Muscle layer of duodenum (tissue), 2 donors: ENCODE results near the gene INPP1.
"Not testable (repeated sequence)": the region's sequence is repeated elsewhere in the genome, so short reads cannot be mapped to it uniquely, and the experiment has no call there.

Source experiments
- H3K27ac ChIP-seq: one replicate; pipeline ENCODE4 v1.7.0; 2013; ENCODE audit warnings: mild to moderate bottlenecking, low read length
- H3K27me3 ChIP-seq: one replicate; pipeline ENCODE4 v1.7.0; 2013; ENCODE audit warnings: low read depth, mild to moderate bottlenecking, control low read depth, low read length
- H3K36me3 ChIP-seq, 2 donors: one replicate each; pipeline ENCODE4 v1.7.0; 2013; ENCODE audit warnings: low read length in 2 of 2, control low read depth in 1 of 2, mild to moderate bottlenecking in 1 of 2; ENCODE audit not compliant: insufficient read depth in 2 of 2, control insufficient read depth in 1 of 2
- H3K4me1 ChIP-seq, 2 donors: one replicate each; pipeline ENCODE4 v1.7.0; 2013; ENCODE audit warnings: low read length in 2 of 2, mild to moderate bottlenecking in 2 of 2, control low read depth in 1 of 2, moderate library complexity in 1 of 2; ENCODE audit not compliant: insufficient read depth in 2 of 2, control insufficient read depth in 1 of 2
- H3K4me3 ChIP-seq, 2 donors: one replicate each; pipeline ENCODE4 v1.7.0; 2013; ENCODE audit warnings: low read length in 2 of 2, low read depth in 1 of 2, mild to moderate bottlenecking in 1 of 2
- H3K9me3 ChIP-seq, 2 donors: one replicate each; pipeline ENCODE4 v1.7.0; 2013; ENCODE audit warnings: low read length in 2 of 2, control low read depth in 1 of 2, mild to moderate bottlenecking in 1 of 2; ENCODE audit not compliant: control insufficient read depth in 1 of 2
- donor health status: healthy.

The INPP1 gene

GRCh38 chr2:190352668-190353536 is 9.5 kb downstream of the INPP1 start:
- Histone ChIP-seq H3K9me3 (no peaks in the 10 kb centered on the region), H3K27me3 (no peaks in the 10 kb centered on the region), H3K4me1 (peaks cover 15 to 36% of the 10 kb centered on the region in 2 donors), H3K4me3 (no peak overlapping the region), H3K27ac (peak overlapping the region; percentile 54), H3K36me3 (no peaks in the 10 kb centered on the region)

GRCh38 chr2:190353537-190353899 is 10.1 kb downstream of the INPP1 start:
- H3K4me1 ChIP-seq: peaks cover 15 to 42% of the 10 kb centered on the region in 2 donors
- peak overlapping the region; percentile 54 for H3K27ac ChIP-seq
- no peaks in the 10 kb centered on the region for H3K9me3 ChIP-seq
- H3K4me3 ChIP-seq: no peak overlapping the region
- no peaks in the 10 kb centered on the region for H3K36me3 ChIP-seq
- H3K27me3 ChIP-seq: no peaks in the 10 kb centered on the region

- Histone ChIP-seq H3K4me3 (no peak overlapping the region), H3K36me3 (no peaks in the 10 kb centered on the region), H3K9me3 (no peaks in the 10 kb centered on the region), H3K27ac (peak overlapping the region; percentile 54), H3K4me1 (peaks cover 15 to 48% of the 10 kb centered on the region in 2 donors), H3K27me3 (no peaks in the 10 kb centered on the region)
These were observed 10.8 kb downstream of the INPP1 start for GRCh38 chr2:190354003-190354690.

GRCh38 chr2:190355968-190356644 is 12.7 kb downstream of the INPP1 start:
- no peaks in the 10 kb centered on the region for H3K27me3 ChIP-seq
- no peak overlapping the region for H3K27ac ChIP-seq
- no peaks in the 10 kb centered on the region for H3K36me3 ChIP-seq
- no peak overlapping the region for H3K4me3 ChIP-seq
- peaks cover 24 to 65% of the 10 kb centered on the region in 2 donors for H3K4me1 ChIP-seq
- H3K9me3 ChIP-seq: no peaks in the 10 kb centered on the region

- H3K9me3 ChIP-seq: no peaks in the 10 kb centered on the region
- peaks cover 18 to 66% of the 10 kb centered on the region in 2 donors for H3K4me1 ChIP-seq
- no peak overlapping the region for H3K4me3 ChIP-seq
- H3K27me3 ChIP-seq: no peaks in the 10 kb centered on the region
- H3K27ac ChIP-seq: no peak overlapping the region
- H3K36me3 ChIP-seq: no peaks in the 10 kb centered on the region
These were observed 14.2 kb downstream of the INPP1 start for GRCh38 chr2:190357600-190357999.

GRCh38 chr2:190358655-190359448 is 15.5 kb downstream of the INPP1 start:
- H3K9me3 ChIP-seq, H3K4me3 ChIP-seq, H3K36me3 ChIP-seq, H3K27me3 ChIP-seq, H3K27ac ChIP-seq: not testable (repeated sequence)
- peaks cover 15 to 58% of the 10 kb centered on the region in 2 donors for H3K4me1 ChIP-seq

- Histone ChIP-seq H3K4me1 (peaks cover 15 to 51% of the 10 kb centered on the region in 2 donors), H3K27me3 (no peaks in the 10 kb centered on the region), H3K9me3 (no peaks in the 10 kb centered on the region), H3K36me3 (peaks cover 0 to 12% of the 10 kb centered on the region in 2 donors), H3K4me3 (peak overlapping the region; percentile 31 to 57), H3K27ac (no peak overlapping the region)
These were observed 17.2 kb downstream of the INPP1 start for GRCh38 chr2:190360561-190360960.

GRCh38 chr2:190360965-190361364 is 17.6 kb downstream of the INPP1 start:
- Histone ChIP-seq H3K27me3 (no peaks in the 10 kb centered on the region), H3K36me3 (peaks cover 0 to 12% of the 10 kb centered on the region in 2 donors), H3K9me3 (no peaks in the 10 kb centered on the region), H3K4me1 (peaks cover 15 to 51% of the 10 kb centered on the region in 2 donors), H3K4me3 (no peak overlapping the region), H3K27ac (no peak overlapping the region)

- no peak overlapping the region for H3K27ac ChIP-seq
These were observed 18.2 kb downstream of the INPP1 start for GRCh38 chr2:190361572-190361971.

GRCh38 chr2:190362894-190363293 is 19.5 kb downstream of the INPP1 start:
- no peak overlapping the region for H3K4me3 ChIP-seq
- no peak overlapping the region for H3K27ac ChIP-seq
- H3K36me3 ChIP-seq: peaks cover 12 to 14% of the 10 kb centered on the region in 2 donors
- H3K9me3 ChIP-seq: no peaks in the 10 kb centered on the region
- peaks cover 9 to 32% of the 10 kb centered on the region in 2 donors for H3K4me1 ChIP-seq
- H3K27me3 ChIP-seq: no peaks in the 10 kb centered on the region

More at GRCh38 chr2:190361572-190361971, 18.2 kb downstream of the INPP1 start:
- Histone ChIP-seq H3K36me3 (peaks cover 2 to 12% of the 10 kb centered on the region in 2 donors), H3K9me3 (no peaks in the 10 kb centered on the region), H3K4me1 (peaks cover 15 to 45% of the 10 kb centered on the region in 2 donors), H3K27me3 (no peaks in the 10 kb centered on the region), H3K4me3 (no peak overlapping the region)
